MCF 10A (cell line): Measurements from ENCODE around the gene LOXHD1. TPM values are rescaled to one million over a fixed set of nuclear protein-coding genes. Genes with fewer than 3 reads are reported as not detected.

Source experiments
- BruUV-seq: library from RNA; stranded (reverse); fragments of 400-500 nt; replicated peaks from 2 replicates; lab custom pipeline; 2021; lab: Mats Ljungman, UMichigan
- CTCF ChIA-PET: fragments of 300-600 bp; sonication (Branson Sonifier 250); formaldehyde crosslinking; extraction: SDS; loops from one replicate; lab custom pipeline; 2021; ENCODE audit warnings: antibody characterized with exemption, inconsistent platforms; lab: Yijun Ruan, JAX
- POLR2A ChIA-PET: fragments of 300-600, 350-650 bp; sonication (Branson Sonifier 250); formaldehyde crosslinking; extraction: SDS; loops from one replicate; lab custom pipeline; 2020; ENCODE audit warnings: antibody characterized with exemption, inconsistent platforms; lab: Yijun Ruan, JAX
- DNase-seq: peaks from one replicate; pipeline ENCODE4 v3.0.0-alpha.2; 2018; ENCODE audit not compliant: unreplicated experiment
- H3K27ac Mint-ChIP-seq: one replicate; pipeline ENCODE4 v1.8.0; 2022; ENCODE audit warnings: mild to moderate bottlenecking, low read depth, mixed read lengths; ENCODE audit not compliant: unreplicated experiment
- H3K27me3 Mint-ChIP-seq: one replicate; pipeline ENCODE4 v1.8.0; 2022; ENCODE audit warnings: mixed read lengths; ENCODE audit not compliant: insufficient read depth, unreplicated experiment
- H3K36me3 Mint-ChIP-seq: one replicate; pipeline ENCODE4 v1.8.0; 2022; ENCODE audit warnings: mild to moderate bottlenecking, moderate library complexity, mixed read lengths; ENCODE audit not compliant: insufficient read depth, unreplicated experiment
- H3K4me1 Mint-ChIP-seq: one replicate; pipeline ENCODE4 v1.8.0; 2022; ENCODE audit warnings: mixed read lengths; ENCODE audit not compliant: insufficient read depth, unreplicated experiment
- H3K4me3 Mint-ChIP-seq: one replicate; pipeline ENCODE4 v1.8.0; 2022; ENCODE audit warnings: mild to moderate bottlenecking, moderate library complexity, mixed read lengths; ENCODE audit not compliant: unreplicated experiment
- H3K9me3 Mint-ChIP-seq: one replicate; pipeline ENCODE4 v1.8.0; 2022; ENCODE audit warnings: mixed read lengths; ENCODE audit not compliant: unreplicated experiment
- intact Hi-C: fragments of 100-400 bp; cut with micrococcal nuclease; formaldehyde crosslinking; loops from 2 replicates; pipeline ENCODE4 v1.14.1; 2022
- total RNA-seq: library from RNA; stranded (reverse); gene quantifications from 2 replicates; pipeline ENCODE4 v1.2.3, GENCODE V29; 2022
- TF ChIP-seq, protein P1 (sequence below): fragments of 200-600 bp; IDR thresholded peaks from one replicate; pipeline ENCODE4 v1.8.0; 2022; ENCODE audit warnings: antibody characterized with exemption, mild to moderate bottlenecking; ENCODE audit not compliant: unreplicated experiment

The LOXHD1 gene
- total RNA-seq, 1 experiment from 2014 or later: not detected

DNA sequence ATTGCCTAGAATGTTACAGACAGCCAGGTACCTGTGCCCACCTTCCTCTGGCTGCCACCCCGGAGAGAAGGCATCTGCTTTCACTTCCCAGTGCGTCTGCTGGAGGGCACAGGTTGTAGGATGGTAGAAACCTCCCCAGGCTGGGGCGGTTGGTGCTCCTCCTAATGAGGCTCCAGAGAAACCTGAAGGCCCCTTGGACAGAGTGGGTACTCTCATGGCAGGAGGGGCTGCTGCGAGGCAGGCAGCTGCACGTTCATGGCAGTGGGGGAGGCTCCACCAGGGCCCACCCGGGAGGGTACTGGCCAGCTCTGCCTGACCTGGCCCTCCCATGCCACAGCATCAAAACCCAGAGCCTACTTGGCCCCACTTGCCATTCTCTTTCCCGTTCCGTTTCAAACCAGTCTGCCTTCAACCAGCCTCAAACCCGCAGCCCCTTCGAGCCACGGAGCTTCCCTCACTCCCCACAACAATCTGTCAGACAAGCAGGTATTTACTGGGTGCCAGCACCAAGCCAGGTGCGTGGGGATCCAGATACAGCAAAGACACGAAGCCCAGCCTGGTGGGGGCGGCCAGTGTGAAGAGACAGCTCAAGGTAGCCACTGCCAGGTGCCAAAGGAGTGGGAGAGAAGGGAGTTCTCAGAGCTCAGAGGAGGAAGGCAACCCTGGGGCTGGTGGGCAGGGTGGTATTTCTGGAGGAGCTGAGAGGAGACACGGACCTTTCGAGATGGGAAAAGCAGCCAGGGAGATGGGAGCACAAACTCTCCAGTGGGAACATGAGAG lies 229.6 kb downstream of the LOXHD1 start:
- intact Hi-C loops: loop anchor here (10.0 kb wide), 1 partner anchor 143 kb away; no protein-coding TSS in a partner anchor
- BruUV-seq: no TSS peak
- no peak overlapping the region for H3K27ac Mint-ChIP-seq
- TF ChIP-seq, protein P1, sequence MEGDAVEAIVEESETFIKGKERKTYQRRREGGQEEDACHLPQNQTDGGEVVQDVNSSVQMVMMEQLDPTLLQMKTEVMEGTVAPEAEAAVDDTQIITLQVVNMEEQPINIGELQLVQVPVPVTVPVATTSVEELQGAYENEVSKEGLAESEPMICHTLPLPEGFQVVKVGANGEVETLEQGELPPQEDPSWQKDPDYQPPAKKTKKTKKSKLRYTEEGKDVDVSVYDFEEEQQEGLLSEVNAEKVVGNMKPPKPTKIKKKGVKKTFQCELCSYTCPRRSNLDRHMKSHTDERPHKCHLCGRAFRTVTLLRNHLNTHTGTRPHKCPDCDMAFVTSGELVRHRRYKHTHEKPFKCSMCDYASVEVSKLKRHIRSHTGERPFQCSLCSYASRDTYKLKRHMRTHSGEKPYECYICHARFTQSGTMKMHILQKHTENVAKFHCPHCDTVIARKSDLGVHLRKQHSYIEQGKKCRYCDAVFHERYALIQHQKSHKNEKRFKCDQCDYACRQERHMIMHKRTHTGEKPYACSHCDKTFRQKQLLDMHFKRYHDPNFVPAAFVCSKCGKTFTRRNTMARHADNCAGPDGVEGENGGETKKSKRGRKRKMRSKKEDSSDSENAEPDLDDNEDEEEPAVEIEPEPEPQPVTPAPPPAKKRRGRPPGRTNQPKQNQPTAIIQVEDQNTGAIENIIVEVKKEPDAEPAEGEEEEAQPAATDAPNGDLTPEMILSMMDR: no peak
- no peaks in the 10 kb centered on the region for H3K9me3 Mint-ChIP-seq
- H3K4me3 Mint-ChIP-seq: no peak overlapping the region
- ChIA-PET CTCF (no interaction called here), POLR2A (interaction anchor here (0.6 kb wide), 1 partner anchor 38 kb away, joined by 3 read pairs; no protein-coding TSS in a partner anchor)
- peaks cover 22% of the 10 kb centered on the region for H3K4me1 Mint-ChIP-seq
- DNase-seq: no peak
- H3K27me3 Mint-ChIP-seq: no peaks in the 10 kb centered on the region
- no peaks in the 10 kb centered on the region for H3K36me3 Mint-ChIP-seq

Other genes with a start within 250 kb of the LOXHD1 start
- not detected in 2 replicates for gene ST8SIA5, start 99.8 kb upstream of the LOXHD1 start, total RNA-seq